Measurements from ENCODE around the gene GINS2. TPM values are rescaled to one million over a fixed set of nuclear protein-coding genes. Genes with fewer than 3 reads are reported as not detected.

Gene GINS2
- total RNA-seq, 1 experiment from 2014 or later = 52.7 TPM

GRCh38 chr16:85631230-85631629, 57.5 kb downstream of the GINS2 start:
- Histone ChIP-seq H4K91ac (ENCODE audit: insufficient read length, low read depth, low read length) (no peak overlapping the region), H3K18ac (ENCODE audit: insufficient read length, low read depth, low read length) (no peak overlapping the region), H2BK5ac (ENCODE audit: insufficient read length, low read length) (no peak overlapping the region), H4K20me1 (ENCODE audit: control insufficient read depth, insufficient read depth, insufficient read length) (peaks cover 4% of the 10 kb centered on the region), H2AK5ac (ENCODE audit: insufficient read length, low read length) (no peak overlapping the region), H3K4me1 (ENCODE audit: insufficient read depth, low read length) (no peaks in the 10 kb centered on the region), H3K23me2 (ENCODE audit: insufficient read length, low read depth, low read length, poor library complexity, severe bottlenecking) (no peaks in the 10 kb centered on the region), H2BK15ac (ENCODE audit: low read depth, low read length) (no peak overlapping the region), H2BK12ac (ENCODE audit: insufficient read length, low read depth, low read length) (no peak overlapping the region), H3K79me1 (ENCODE audit: insufficient read depth, low read depth, low read length, poor library complexity, severe bottlenecking) (peaks cover 8% of the 10 kb centered on the region), H3T11ph (ENCODE audit: low read length) (no peak overlapping the region), H3K27me3 (ENCODE audit: insufficient read depth, low read length) (no peaks in the 10 kb centered on the region), H3K27ac (ENCODE audit: insufficient read length, low read depth, low read length) (no peak overlapping the region), H4K8ac (replicated peaks; ENCODE audit: insufficient read length, low read depth, low read length) (no peak overlapping the region), H2AFZ (ENCODE audit: low read length) (no peak overlapping the region), H2BK20ac (ENCODE audit: low read depth, low read length, poor library complexity, severe bottlenecking) (no peak overlapping the region), H3K9ac (ENCODE audit: extremely low read depth, insufficient read length, low read length) (no peak overlapping the region), H3K4me2 (ENCODE audit: insufficient read depth, insufficient read length, low read length) (no peak overlapping the region), H2BK120ac (ENCODE audit: low read depth, low read length, poor library complexity, severe bottlenecking) (no peak overlapping the region), H3K79me2 (ENCODE audit: insufficient read depth, low read length) (peaks cover 39% of the 10 kb centered on the region; the same call in 1 of the 2 replicates), H4K5ac (ENCODE audit: insufficient read length, low read depth, low read length) (no peak overlapping the region), H3K23ac (ENCODE audit: insufficient read length, low read depth, low read length) (no peak overlapping the region), H3K14ac (ENCODE audit: insufficient read depth, low read length) (no peak overlapping the region), H3K9me3 (ENCODE audit: control insufficient read depth, low read depth, low read length) (no peaks in the 10 kb centered on the region), H3K4ac (ENCODE audit: low read depth, low read length) (no peak overlapping the region), H3K56ac (ENCODE audit: insufficient read length, low read depth, low read length) (no peak overlapping the region)
- peaks cover 19 to 32% (median 26%) of the 10 kb centered on the region in 3 experiments for H3K36me3 Mint-ChIP-seq (ENCODE audit: insufficient read depth in 1 of 3, low read depth in 3 of 3)
- no peak overlapping the region for H3K27ac Mint-ChIP-seq
- no peaks in the 10 kb centered on the region for H3K27me3 Mint-ChIP-seq (ENCODE audit: low read depth)
- H3K9me3 Mint-ChIP-seq = peaks cover 11 to 14% of the 10 kb centered on the region in 2 experiments
- TF ChIP-seq CTCF (conservative IDR thresholded peaks at IDR 0.05) = no peak
- WGBS (ENCODE audit: extremely low coverage, insufficient read length, low lambda C conversion rate) = no CpG with 5 or more reads among the region's 11 CpGs
- peaks cover 9 to 19% of the 10 kb centered on the region in 2 experiments for H3K4me1 Mint-ChIP-seq
- no peak for DNase-seq
- H3K4me3 Mint-ChIP-seq = no peak overlapping the region
